Measurements from ENCODE around the gene CCNT1.
A peak's percentile ranks its signal among the peaks of the same experiment; 100 is the strongest.

DNA sequence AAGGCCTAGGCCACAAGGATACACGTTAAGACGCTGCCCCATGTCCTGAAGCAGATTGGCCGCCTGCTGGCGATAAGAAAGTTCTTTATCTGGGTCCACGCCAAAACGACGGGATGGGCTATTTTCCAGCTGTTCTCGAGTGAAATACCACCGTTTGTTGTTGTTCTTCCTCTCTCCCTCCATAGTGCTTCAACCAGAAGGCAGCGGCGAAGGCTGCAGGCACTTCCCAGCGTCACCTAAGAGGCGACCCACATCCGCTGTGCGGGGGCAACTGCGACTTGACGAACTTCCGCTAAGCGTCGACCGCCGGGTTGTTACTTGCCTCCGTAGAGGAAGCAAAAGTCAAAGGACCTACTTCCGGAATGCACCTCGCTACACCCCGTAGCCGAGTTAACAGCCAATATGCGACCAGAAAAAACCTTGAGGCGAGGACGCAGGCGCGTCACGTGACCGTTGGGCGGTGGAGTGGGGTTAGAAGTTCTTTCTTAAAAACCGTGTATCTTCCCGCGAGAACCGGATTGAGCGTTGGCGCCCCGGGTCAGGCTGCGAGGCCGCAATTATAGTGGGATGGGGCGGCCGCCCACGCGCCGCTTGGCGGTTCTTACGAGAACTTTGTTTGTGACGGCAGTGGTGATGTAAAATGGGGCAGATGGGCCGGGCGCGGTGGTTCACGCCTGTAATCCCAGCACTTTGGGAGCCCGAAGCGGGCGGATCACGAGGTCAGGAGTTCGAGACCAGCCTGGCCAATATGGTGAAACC lies at the start of gene CCNT1:
- no peak for TF ChIP-seq EZH2 (optimal IDR thresholded peaks at IDR 0.05; ENCODE audit: low read depth, low read length)
- TF ChIP-seq, protein P1, sequence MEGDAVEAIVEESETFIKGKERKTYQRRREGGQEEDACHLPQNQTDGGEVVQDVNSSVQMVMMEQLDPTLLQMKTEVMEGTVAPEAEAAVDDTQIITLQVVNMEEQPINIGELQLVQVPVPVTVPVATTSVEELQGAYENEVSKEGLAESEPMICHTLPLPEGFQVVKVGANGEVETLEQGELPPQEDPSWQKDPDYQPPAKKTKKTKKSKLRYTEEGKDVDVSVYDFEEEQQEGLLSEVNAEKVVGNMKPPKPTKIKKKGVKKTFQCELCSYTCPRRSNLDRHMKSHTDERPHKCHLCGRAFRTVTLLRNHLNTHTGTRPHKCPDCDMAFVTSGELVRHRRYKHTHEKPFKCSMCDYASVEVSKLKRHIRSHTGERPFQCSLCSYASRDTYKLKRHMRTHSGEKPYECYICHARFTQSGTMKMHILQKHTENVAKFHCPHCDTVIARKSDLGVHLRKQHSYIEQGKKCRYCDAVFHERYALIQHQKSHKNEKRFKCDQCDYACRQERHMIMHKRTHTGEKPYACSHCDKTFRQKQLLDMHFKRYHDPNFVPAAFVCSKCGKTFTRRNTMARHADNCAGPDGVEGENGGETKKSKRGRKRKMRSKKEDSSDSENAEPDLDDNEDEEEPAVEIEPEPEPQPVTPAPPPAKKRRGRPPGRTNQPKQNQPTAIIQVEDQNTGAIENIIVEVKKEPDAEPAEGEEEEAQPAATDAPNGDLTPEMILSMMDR (IDR thresholded peaks at IDR 0.05; ENCODE audit: low read length): peak; percentile 6; the same call in 1 of the 2 replicates
- no peak for TF ChIP-seq EZH2phosphoT487 (IDR thresholded peaks at IDR 0.05; ENCODE audit: low read length)

All from MM.1S (cell line).